Left ventricle myocardium inferior (tissue), 1 donor: Measurements from ENCODE around the gene KRT5. TPM values are rescaled to one million over a fixed set of nuclear protein-coding genes. Genes with fewer than 3 reads are reported as not detected.

Source experiments
- DNase-seq: peaks from one replicate; pipeline ENCODE4 v3.0.0-alpha.2; 2020
- H3K27ac ChIP-seq: fragments of 200-600 bp; replicated peaks from 2 replicates; pipeline ENCODE4 v1.8.0; 2021
- H3K27me3 ChIP-seq: fragments of 200-600 bp; 2 replicates; pipeline ENCODE4 v1.8.0; 2021; ENCODE audit warnings: low read depth
- H3K36me3 ChIP-seq: fragments of 200-600 bp; 2 replicates; pipeline ENCODE4 v1.8.0; 2021
- H3K4me1 ChIP-seq: fragments of 200-600 bp; 2 replicates; pipeline ENCODE4 v1.8.0; 2021
- H3K4me3 ChIP-seq: fragments of 200-600 bp; 2 replicates; pipeline ENCODE4 v1.8.0; 2021; ENCODE audit warnings: mild to moderate bottlenecking, moderate library complexity
- H3K9me3 ChIP-seq: fragments of 200-600 bp; replicated peaks from 2 replicates; pipeline ENCODE4 v1.8.0; 2021
- CTCF ChIP-seq: fragments of 200-600 bp; IDR thresholded peaks from 2 replicates; pipeline ENCODE4 v1.8.0; 2021; ENCODE audit warnings: antibody characterized with exemption, mild to moderate bottlenecking, borderline replicate concordance
- intact Hi-C: fragments of 100-400 bp; cut with micrococcal nuclease; formaldehyde crosslinking; loops from one replicate; pipeline ENCODE4 v1.11.0; 2022
- total RNA-seq: library from RNA; stranded (reverse); fragmentation: NEBNext Ultra II Directional; extraction: Animal tissue kit (Norgen Biotek cat#: 25700); gene quantifications from one replicate; pipeline ENCODE4 v1.2.1, GENCODE V29; 2021
- donor health status: DM: no; HTN: yes; CAD: no; lungs with severe emphysema.

The KRT5 gene
- total RNA-seq, 1 donor from 2014 or later: not detected

- no peak overlapping the region for H3K4me3 ChIP-seq
- H3K27me3 ChIP-seq: peaks cover 22% of the 10 kb centered on the region
- peaks cover 5% of the 10 kb centered on the region for H3K9me3 ChIP-seq
- H3K4me1 ChIP-seq: no peaks in the 10 kb centered on the region
- no peak for DNase-seq
- intact Hi-C loops: no loop called here
- no peak for TF ChIP-seq CTCF
- no peaks in the 10 kb centered on the region for H3K36me3 ChIP-seq
- H3K27ac ChIP-seq: no peak overlapping the region
These were observed 42.5 kb downstream of the KRT5 start for GRCh38 chr12:52477651-52478050.

GRCh38 chr12:52474212-52474611 is 46.0 kb downstream of the KRT5 start:
- DNase-seq: no peak
- H3K27ac ChIP-seq: no peak overlapping the region
- peaks cover 5% of the 10 kb centered on the region for H3K9me3 ChIP-seq
- no peak for TF ChIP-seq CTCF
- H3K4me1 ChIP-seq: no peaks in the 10 kb centered on the region
- H3K4me3 ChIP-seq: no peak overlapping the region
- H3K27me3 ChIP-seq: peaks cover 12% of the 10 kb centered on the region
- intact Hi-C loops: no loop called here
- no peaks in the 10 kb centered on the region for H3K36me3 ChIP-seq

- intact Hi-C loops: no loop called here
These were observed 46.4 kb downstream of the KRT5 start, which contains the start of gene KRT6C for GRCh38 chr12:52473768-52474167. Gene KRT6C (minus strand): TSS chr12:52473805. CDS start chr12:52473737, 68 bp downstream.

GRCh38 chr12:52469853-52470252 is 50.3 kb downstream of the KRT5 start:
- H3K9me3 ChIP-seq: no peaks in the 10 kb centered on the region
- H3K27me3 ChIP-seq: peaks cover 40% of the 10 kb centered on the region
- no peak overlapping the region for H3K27ac ChIP-seq
- intact Hi-C loops: no loop called here
- TF ChIP-seq CTCF: no peak
- no peak overlapping the region for H3K4me3 ChIP-seq
- DNase-seq: no peak
- no peaks in the 10 kb centered on the region for H3K36me3 ChIP-seq
- no peaks in the 10 kb centered on the region for H3K4me1 ChIP-seq

More at GRCh38 chr12:52473768-52474167, 46.4 kb downstream of the KRT5 start, which contains the start of gene KRT6C:
- Histone ChIP-seq H3K9me3 (peaks cover 5% of the 10 kb centered on the region), H3K36me3 (no peaks in the 10 kb centered on the region), H3K27ac (no peak within 1 kb of the TSS), H3K4me3 (no peak within 1 kb of the TSS), H3K27me3 (peaks cover 16% of the 10 kb centered on the region), H3K4me1 (no peaks in the 10 kb centered on the region)
- no peak for TF ChIP-seq CTCF
- no peak for DNase-seq

GRCh38 chr12:52464897-52465296 is 55.3 kb downstream of the KRT5 start:
- no peak for TF ChIP-seq CTCF
- Histone ChIP-seq H3K36me3 (no peaks in the 10 kb centered on the region), H3K4me1 (no peaks in the 10 kb centered on the region), H3K4me3 (no peak overlapping the region), H3K9me3 (no peaks in the 10 kb centered on the region), H3K27ac (no peak overlapping the region), H3K27me3 (peaks cover 46% of the 10 kb centered on the region)
- no peak for DNase-seq
- intact Hi-C loops: no loop called here

Other genes starting within 250 kb of the KRT5 start
- not detected for gene KRT86, start 245.7 kb downstream of the KRT5 start, total RNA-seq
- not detected for gene KRT81, start 228.9 kb downstream of the KRT5 start, total RNA-seq
- gene KRT83, start 199.0 kb downstream of the KRT5 start, total RNA-seq: not detected
- gene KRT85, start 152.9 kb downstream of the KRT5 start, total RNA-seq: not detected
- not detected for gene KRT84, start 134.7 kb downstream of the KRT5 start, total RNA-seq
- not detected for gene KRT82, start 114.1 kb downstream of the KRT5 start, total RNA-seq
- gene KRT75, start 86.0 kb downstream of the KRT5 start, total RNA-seq: not detected
- gene KRT6B, start 68.2 kb downstream of the KRT5 start, total RNA-seq: not detected
- gene KRT6C, start 46.6 kb downstream of the KRT5 start, total RNA-seq: not detected
- gene KRT6A, start 27.1 kb downstream of the KRT5 start, total RNA-seq: not detected
- not detected for gene KRT71, start 32.8 kb upstream of the KRT5 start, total RNA-seq
- gene KRT74, start 53.4 kb upstream of the KRT5 start, total RNA-seq: 0.14 TPM
- not detected for gene KRT72, start 81.1 kb upstream of the KRT5 start, total RNA-seq
- not detected for gene KRT73, start 98.2 kb upstream of the KRT5 start, total RNA-seq
- not detected for gene KRT2, start 131.8 kb upstream of the KRT5 start, total RNA-seq
- gene KRT1, start 160.0 kb upstream of the KRT5 start, total RNA-seq: not detected
- not detected for gene KRT77, start 183.1 kb upstream of the KRT5 start, total RNA-seq